PC-9 (cell line): Measurements from ENCODE around the gene SMARCA2. TPM values are rescaled to one million over a fixed set of nuclear protein-coding genes. Genes with fewer than 3 reads are reported as not detected.

Experiments
- BruUV-seq: library from RNA; stranded (reverse); fragments of 400-500 nt; replicated peaks from 2 replicates; lab custom pipeline; 2021; lab: Mats Ljungman, UMichigan
- CTCF ChIA-PET: fragments of 300-600 bp; sonication (Branson Sonifier 250); formaldehyde crosslinking; loops from one replicate; lab custom pipeline; 2022; ENCODE audit warnings: antibody characterized with exemption; lab: Charles Lee
- POLR2A ChIA-PET: fragments of 300-600 bp; sonication (Branson Sonifier 250); formaldehyde crosslinking; loops from one replicate; lab custom pipeline; 2022; ENCODE audit warnings: antibody characterized with exemption; ENCODE audit not compliant: unreplicated experiment; lab: Charles Lee
- DNase-seq, 2 experiments: peaks; one replicate each; pipeline versions ENCODE4 v3.0.0 to v3.0.0-alpha.2; 2015 to 2022; ENCODE audit warnings: mixed read lengths in 1 of 2
- H2AFZ ChIP-seq: fragments of 200-600 bp; sonication (generic); 2 replicates; pipeline ENCODE4 v1.8.1; 2017; ENCODE audit warnings: antibody characterized with exemption
- H3F3A ChIP-seq: fragments of 200-600 bp; sonication (generic); 2 replicates; pipeline ENCODE4 v1.8.1; 2017; ENCODE audit warnings: antibody characterized with exemption, mild to moderate bottlenecking, low read depth; ENCODE audit not compliant: insufficient read depth
- H3K27ac ChIP-seq: fragments of 200-600 bp; sonication (generic); 2 replicates; pipeline ENCODE4 v1.6.1; 2016; ENCODE audit warnings: mixed run types
- H3K27me3 ChIP-seq: fragments of 200-600 bp; sonication (generic); 2 replicates; pipeline ENCODE4 v1.6.1; 2016; ENCODE audit warnings: low read depth, mixed run types; ENCODE audit not compliant: insufficient read depth
- H3K36me3 ChIP-seq: fragments of 200-600 bp; sonication (generic); 2 replicates; pipeline ENCODE4 v1.6.1; 2016; ENCODE audit warnings: low read depth, mixed run types
- H3K4me1 ChIP-seq: fragments of 200-600 bp; sonication (generic); replicated peaks from 2 replicates; pipeline ENCODE4 v1.6.1; 2016; ENCODE audit warnings: mixed run types; ENCODE audit not compliant: insufficient read depth
- H3K4me2 ChIP-seq: fragments of 200-600 bp; sonication (generic); 2 replicates; pipeline ENCODE4 v1.6.1; 2017; ENCODE audit warnings: mixed run types
- H3K4me3 ChIP-seq: fragments of 200-600 bp; sonication (generic); 2 replicates; pipeline ENCODE4 v1.6.1; 2016; ENCODE audit warnings: mixed run types
- H3K79me2 ChIP-seq: fragments of 200-600 bp; sonication (generic); 2 replicates; pipeline ENCODE4 v1.6.1; 2017; ENCODE audit warnings: low read depth, mixed run types
- H3K9me2 ChIP-seq: fragments of 200-600 bp; sonication (generic); 2 replicates; pipeline ENCODE4 v1.8.1; 2017; ENCODE audit warnings: mild to moderate bottlenecking; ENCODE audit not compliant: insufficient read depth
- H3K9me3 ChIP-seq: fragments of 200-600 bp; sonication (generic); 2 replicates; pipeline ENCODE4 v1.8.1; 2016; ENCODE audit warnings: low read depth; ENCODE audit not compliant: insufficient read depth
- H4K20me1 ChIP-seq: fragments of 200-600 bp; sonication (generic); 2 replicates; pipeline ENCODE4 v1.8.1; 2017; ENCODE audit not compliant: insufficient read depth
- EZH2 ChIP-seq: fragments of 200-600 bp; sonication (generic); IDR thresholded peaks from 2 replicates; pipeline ENCODE4 v1.8.0; 2017; ENCODE audit warnings: antibody characterized with exemption, low read depth
- intact Hi-C: fragments of 100-400 bp; cut with micrococcal nuclease; formaldehyde crosslinking; loops from one replicate; pipeline ENCODE4 v1.10.0; 2022; ENCODE audit not compliant: unreplicated experiment
- total RNA-seq: library from RNA; stranded (reverse); gene quantifications from 2 replicates; pipeline ENCODE4 v1.2.3, GENCODE V29; 2021
- TF ChIP-seq, protein P1 (sequence below): fragments of 200-600 bp; sonication (generic); conservative IDR thresholded peaks from 2 replicates; pipeline ENCODE4 v1.6.1; 2017; ENCODE audit warnings: mixed run types, antibody characterized with exemption, mild to moderate bottlenecking, moderate library complexity

SMARCA2 gene
- total RNA-seq, 1 experiment from 2014 or later = 29.3 TPM

- Histone ChIP-seq H3F3A (no peaks in the 10 kb centered on the region), H3K27me3 (no peaks in the 10 kb centered on the region), H2AFZ (no peak overlapping the region), H3K9me2 (no peaks in the 10 kb centered on the region), H3K4me3 (no peak overlapping the region), H4K20me1 (no peaks in the 10 kb centered on the region), H3K79me2 (no peaks in the 10 kb centered on the region), H3K9me3 (no peaks in the 10 kb centered on the region), H3K4me1 (no peaks in the 10 kb centered on the region), H3K36me3 (no peaks in the 10 kb centered on the region), H3K27ac (no peak overlapping the region), H3K4me2 (no peak overlapping the region)
- intact Hi-C loops = no loop called here
- CTCF ChIA-PET = no interaction called here
- no TSS peak for BruUV-seq
- TF ChIP-seq, protein P1, sequence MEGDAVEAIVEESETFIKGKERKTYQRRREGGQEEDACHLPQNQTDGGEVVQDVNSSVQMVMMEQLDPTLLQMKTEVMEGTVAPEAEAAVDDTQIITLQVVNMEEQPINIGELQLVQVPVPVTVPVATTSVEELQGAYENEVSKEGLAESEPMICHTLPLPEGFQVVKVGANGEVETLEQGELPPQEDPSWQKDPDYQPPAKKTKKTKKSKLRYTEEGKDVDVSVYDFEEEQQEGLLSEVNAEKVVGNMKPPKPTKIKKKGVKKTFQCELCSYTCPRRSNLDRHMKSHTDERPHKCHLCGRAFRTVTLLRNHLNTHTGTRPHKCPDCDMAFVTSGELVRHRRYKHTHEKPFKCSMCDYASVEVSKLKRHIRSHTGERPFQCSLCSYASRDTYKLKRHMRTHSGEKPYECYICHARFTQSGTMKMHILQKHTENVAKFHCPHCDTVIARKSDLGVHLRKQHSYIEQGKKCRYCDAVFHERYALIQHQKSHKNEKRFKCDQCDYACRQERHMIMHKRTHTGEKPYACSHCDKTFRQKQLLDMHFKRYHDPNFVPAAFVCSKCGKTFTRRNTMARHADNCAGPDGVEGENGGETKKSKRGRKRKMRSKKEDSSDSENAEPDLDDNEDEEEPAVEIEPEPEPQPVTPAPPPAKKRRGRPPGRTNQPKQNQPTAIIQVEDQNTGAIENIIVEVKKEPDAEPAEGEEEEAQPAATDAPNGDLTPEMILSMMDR = no peak
- TF ChIP-seq EZH2 = no peak
- DNase-seq = no peak
- POLR2A ChIA-PET = no interaction called here
Observed at GRCh38 chr9:2208465-2208864, 193.3 kb downstream of the SMARCA2 start.

GRCh38 chr9:2208991-2209390, 193.8 kb downstream of the SMARCA2 start:
- no peak overlapping the region for H3K27ac ChIP-seq
- CTCF ChIA-PET = no interaction called here
- no peaks in the 10 kb centered on the region for H3K9me3 ChIP-seq
- POLR2A ChIA-PET = no interaction called here
- H3K4me1 ChIP-seq = no peaks in the 10 kb centered on the region
- no peaks in the 10 kb centered on the region for H3K79me2 ChIP-seq
- intact Hi-C loops = no loop called here
- H3K36me3 ChIP-seq = no peaks in the 10 kb centered on the region
- no peaks in the 10 kb centered on the region for H4K20me1 ChIP-seq
- H3K9me2 ChIP-seq = no peaks in the 10 kb centered on the region
- no peak overlapping the region for H3K4me2 ChIP-seq
- no peaks in the 10 kb centered on the region for H3F3A ChIP-seq
- no peak overlapping the region for H3K4me3 ChIP-seq
- DNase-seq = no peak
- no peak overlapping the region for H2AFZ ChIP-seq
- no TSS peak for BruUV-seq
- H3K27me3 ChIP-seq = no peaks in the 10 kb centered on the region
- TF ChIP-seq EZH2 = no peak
- TF ChIP-seq, protein P1 = no peak

DNA sequence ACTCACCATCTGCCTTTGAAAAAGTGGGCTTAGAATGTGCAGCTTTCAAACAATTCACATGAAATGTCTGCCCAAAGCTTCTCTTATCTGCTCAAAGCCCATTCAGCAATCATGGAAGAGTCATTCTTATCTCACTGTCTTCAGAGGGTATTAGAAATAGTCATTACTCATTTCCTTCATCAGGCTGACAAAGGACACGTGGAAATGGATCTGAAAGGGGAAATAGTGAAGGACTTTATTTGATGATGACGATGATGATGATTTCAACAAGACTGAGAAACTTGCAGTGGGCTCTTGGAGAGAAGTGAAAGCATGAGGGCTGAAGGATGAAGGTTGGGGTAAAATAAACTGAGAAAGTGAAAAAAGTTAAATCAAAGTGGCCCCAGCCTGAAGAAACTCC, 194.3 kb downstream of the SMARCA2 start:
- H4K20me1 ChIP-seq = no peaks in the 10 kb centered on the region
- no peaks in the 10 kb centered on the region for H3K9me3 ChIP-seq
- no peaks in the 10 kb centered on the region for H3K36me3 ChIP-seq
- DNase-seq = no peak
- no TSS peak for BruUV-seq
- no peaks in the 10 kb centered on the region for H3K4me1 ChIP-seq
- H3K4me2 ChIP-seq = no peak overlapping the region
- no peak overlapping the region for H3K27ac ChIP-seq
- no peak overlapping the region for H3K4me3 ChIP-seq
- TF ChIP-seq EZH2 = no peak
- TF ChIP-seq, protein P1 = no peak
- H3K79me2 ChIP-seq = no peaks in the 10 kb centered on the region
- H3K9me2 ChIP-seq = no peaks in the 10 kb centered on the region
- H3K27me3 ChIP-seq = no peaks in the 10 kb centered on the region
- ChIA-PET POLR2A (no interaction called here), CTCF (no interaction called here)
- H2AFZ ChIP-seq = no peak overlapping the region
- intact Hi-C loops = no loop called here
- H3F3A ChIP-seq = no peaks in the 10 kb centered on the region
